Stimulated activated CD8-positive, alpha-beta memory T cell treated with anti-CD3 and anti-CD28 coated beads, Interleukin-2, amount 100 ng/mL, for 1 hour (primary cell): ENCODE results near the gene LCT.

Experiments
- DNase-seq, 2 donors: peaks; one replicate each; pipeline ENCODE4 v3.0.0-alpha.2; 2020; ENCODE audit warnings: low read depth in 2 of 2

The LCT gene

DNA sequence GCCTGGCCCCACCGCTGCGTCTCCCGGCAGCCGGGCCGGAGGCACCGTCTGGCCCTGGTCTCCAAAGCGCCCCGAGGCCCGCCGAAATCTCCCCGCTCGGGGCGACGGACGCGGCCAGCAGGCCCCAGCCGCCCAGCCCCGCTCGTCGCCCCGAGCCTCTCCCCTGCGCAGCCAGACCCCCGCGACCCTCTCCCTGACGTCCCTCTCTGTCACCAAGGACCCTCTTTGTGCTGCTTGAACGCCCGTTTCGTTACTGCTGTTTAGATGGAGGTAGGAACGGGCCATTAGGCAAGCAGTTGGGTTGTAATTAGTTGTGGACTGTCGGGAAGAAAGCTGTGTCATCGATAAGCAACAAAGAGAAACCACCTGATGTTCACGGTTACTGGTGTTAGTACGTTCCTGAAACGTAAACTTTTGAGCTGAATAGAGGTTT is 94.6 kb downstream of the LCT start:
- peak; percentile 3 to 14 for DNase-seq

DNA sequence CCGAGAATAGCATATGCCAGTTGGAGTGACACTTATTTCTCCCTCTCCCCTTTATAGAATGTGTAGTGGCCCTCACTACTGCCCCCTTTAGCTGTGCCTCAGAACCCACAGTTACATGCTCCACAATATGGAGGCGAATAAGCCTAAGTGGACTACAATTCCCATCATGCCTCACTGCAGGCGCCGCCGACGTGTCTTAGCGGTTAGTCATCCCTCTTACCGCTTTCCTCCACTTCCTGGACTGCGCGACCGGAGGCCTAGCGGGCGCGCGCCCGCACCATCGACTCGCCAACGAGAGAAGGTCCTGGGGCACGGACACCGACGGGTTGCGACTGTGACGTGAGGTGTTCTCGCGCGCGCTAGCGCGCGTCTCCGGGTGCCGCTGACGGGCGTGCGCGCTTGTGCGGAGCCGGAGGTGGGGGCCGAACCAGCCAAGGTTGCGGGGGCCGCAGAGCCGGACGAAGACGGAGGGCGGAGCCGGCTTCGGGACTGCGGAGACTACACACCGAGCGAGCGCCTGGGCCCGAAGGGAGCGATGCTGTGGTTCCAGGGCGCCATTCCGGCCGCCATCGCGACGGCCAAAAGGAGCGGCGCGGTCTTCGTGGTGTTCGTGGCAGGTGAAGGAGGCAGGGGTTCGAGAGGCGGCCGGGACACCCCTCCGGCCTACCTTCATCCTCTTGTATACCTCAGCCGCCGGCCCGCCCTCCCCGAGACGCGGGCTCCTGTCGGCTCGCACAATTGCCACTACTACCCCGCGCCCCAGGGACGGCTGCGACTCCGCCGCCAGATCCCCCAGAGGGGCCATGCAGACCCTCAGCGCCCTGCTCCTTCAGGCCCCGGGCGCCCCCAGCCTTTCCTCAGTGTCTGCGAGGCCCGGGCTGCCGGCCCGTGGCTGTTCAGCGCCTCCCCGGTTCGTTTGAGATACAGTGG is 95.3 kb downstream of the LCT start, which contains the start of gene UBXN4:
UBXN4 (plus strand) TSS at position 461 of the 930 bp plus-strand sequence; CDS start at position 536, 75 bp downstream.
- DNase-seq: peak; percentile 89 to 90

DNA sequence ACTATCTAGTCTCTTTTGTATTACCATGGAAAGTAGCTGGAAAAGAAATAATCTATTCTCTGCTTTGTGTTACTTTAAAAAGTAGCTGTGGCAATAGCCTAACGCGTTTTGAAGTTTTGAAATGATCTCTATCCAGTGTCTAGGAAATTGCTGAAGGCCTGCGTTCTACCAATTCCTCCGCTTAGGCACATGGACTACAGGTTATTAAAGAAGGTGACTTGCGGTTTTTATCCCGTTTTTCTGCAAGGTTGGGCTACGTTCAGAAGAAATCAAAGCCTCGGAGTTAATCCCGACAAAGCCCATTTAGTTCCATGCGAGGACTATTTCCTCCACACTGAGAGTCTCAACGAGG is 96.0 kb downstream of the LCT start:
- no peak for DNase-seq

DNA sequence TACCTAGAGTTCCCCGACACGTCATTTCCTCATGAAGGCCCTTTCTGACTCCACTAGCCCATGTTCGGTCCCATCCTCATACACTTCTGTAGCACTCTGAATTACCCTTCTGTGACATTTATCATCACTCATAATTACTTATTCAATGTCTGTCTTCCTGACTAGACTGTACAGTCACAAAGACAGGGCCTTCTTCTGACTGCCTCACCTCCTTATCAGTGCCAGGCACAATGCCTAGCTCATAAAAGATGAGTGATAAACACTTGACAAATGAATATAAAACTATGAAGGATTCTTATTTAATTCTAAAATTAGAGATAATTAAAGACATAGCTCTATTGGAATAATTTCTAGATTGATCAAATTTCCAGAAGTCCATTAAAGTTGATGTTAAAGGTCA is 96.8 kb downstream of the LCT start:
- no peak for DNase-seq
